GM19238 (cell line): ENCODE data around the gene POU6F2.
"Not testable (repeated sequence)": the region's sequence is repeated elsewhere in the genome, so short reads cannot be mapped to it uniquely, and the experiment has no call there.

Source experiments
- DNase-seq: peaks from one replicate; pipeline ENCODE4 v3.0.0; 2011; ENCODE audit warnings: low spot score; ENCODE audit not compliant: insufficient read length

The POU6F2 gene

GRCh38 chr7:39186671-39187070 is 209.0 kb downstream of the POU6F2 start:
- DNase-seq = no peak

DNA sequence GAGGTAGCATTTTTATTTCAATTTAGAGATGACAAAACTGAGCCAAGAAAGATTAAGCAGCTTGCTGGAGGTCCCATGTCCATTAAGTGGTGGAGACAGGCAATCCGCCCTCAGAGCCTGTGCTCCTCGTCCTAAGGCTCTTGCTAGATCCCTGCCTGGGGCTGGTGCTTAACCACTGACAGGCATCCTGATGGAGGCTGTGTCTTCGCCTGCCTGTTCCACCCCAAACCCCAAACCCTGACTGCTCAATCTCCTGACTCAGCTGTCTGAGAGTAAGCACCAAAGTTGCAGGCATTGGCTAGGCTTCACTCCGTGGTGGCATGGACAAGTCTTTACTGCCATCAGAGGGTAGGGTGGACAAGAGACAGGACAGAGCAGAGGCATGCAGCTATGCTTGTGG is 209.4 kb downstream of the POU6F2 start:
- DNase-seq = no peak

DNA sequence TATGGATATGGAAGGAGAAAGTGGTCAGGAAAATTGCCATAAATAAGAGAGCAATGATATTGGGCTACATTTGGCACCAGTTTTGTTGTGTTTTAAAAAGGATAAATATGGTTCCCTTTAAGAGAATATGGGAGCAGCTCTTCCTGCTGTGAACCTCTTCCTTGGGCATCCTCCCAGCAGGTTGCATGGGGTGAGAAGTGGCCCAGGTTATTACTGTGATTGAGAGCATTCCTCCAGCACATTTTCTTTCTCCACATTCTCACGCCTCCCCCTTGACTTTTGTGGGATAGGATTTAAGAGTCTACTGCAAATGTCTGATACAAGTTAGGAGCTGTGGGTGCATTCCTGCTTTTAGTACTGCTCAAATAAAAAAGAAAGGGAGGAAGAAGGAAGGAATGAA is 214.8 kb downstream of the POU6F2 start:
- no peak for DNase-seq

- not testable (repeated sequence) for DNase-seq
Measured at GRCh38 chr7:39194388-39194787, 216.7 kb downstream of the POU6F2 start.

GRCh38 chr7:39195967-39196366 is 218.3 kb downstream of the POU6F2 start:
- no peak for DNase-seq

DNA sequence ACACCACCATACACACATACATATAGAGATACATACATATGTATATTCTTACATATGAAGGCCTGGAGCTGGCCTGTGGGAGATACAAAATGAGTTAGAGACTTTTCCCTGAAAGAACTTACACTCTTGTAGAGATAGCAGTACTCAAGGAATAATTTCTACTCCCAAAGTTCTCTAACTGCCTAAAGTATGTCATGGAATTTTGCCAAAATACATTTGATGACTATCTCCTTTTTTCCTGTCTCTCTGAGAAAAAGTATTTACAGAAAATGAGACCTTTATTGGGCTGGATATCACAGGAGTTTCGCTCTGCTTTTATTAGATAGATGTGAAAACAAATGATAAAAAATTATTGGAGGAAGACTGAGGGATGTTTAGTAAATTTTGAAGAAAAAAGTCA is 220.1 kb downstream of the POU6F2 start:
- no peak for DNase-seq

DNA sequence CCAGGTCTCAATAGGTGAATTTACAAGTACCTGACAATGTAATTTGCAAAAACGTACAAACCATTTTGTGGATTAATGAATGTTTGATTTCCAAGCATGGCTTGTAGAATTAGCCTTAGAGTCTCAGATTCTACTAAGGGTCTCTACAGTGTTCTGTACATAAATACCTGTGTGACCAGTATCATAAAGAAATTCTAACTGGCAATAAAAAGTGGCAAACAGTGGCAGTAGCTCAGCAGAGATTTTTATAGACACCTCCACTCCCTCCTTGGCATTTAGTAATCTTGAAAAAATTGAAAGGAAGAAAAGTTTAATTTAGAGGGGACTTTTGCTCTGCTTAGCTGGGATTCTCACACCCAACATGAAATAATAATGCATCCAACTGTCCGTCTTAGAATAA is 220.8 kb downstream of the POU6F2 start:
- no peak for DNase-seq

GRCh38 chr7:39199006-39199405 is 221.3 kb downstream of the POU6F2 start:
- DNase-seq = no peak

GRCh38 chr7:39199951-39200350 is 222.2 kb downstream of the POU6F2 start:
- no peak for DNase-seq

DNA sequence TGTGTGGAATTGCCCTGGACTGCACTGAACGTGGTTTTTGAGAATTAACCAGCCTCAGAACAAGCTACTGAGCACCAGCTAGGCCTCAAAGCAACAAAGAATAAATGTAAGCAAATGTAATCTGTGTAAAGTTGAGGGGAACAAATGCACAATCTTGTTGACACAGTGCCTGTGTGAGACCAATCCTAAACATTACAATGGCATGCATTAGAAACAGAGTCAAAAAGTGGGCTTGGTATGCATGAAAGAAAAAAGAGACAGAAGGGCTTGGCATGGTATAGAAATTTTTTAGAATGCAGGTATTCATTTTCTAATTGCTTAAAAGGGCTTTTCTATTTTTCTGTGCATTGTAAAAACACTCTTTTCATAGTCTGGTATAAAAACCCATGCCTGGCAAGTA is 224.3 kb downstream of the POU6F2 start:
- no peak for DNase-seq

DNA sequence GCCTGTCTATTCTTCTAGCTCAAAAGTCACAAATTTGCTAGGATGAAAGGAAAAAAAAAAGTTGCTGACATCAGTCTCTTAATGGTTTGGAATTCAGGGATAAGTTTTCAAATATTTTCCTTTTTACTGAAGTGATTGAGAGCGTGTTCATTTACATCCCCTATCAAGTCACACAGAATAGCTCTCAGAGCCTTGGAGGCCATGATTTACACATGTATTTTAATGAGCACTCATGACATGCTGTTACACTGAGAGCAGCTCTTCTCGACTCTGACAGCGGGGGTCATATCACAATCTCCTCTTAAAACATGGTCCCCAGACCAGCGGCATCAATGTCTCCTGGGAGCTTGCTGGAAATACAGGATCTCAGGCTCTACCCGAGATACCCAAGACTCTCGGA is 232.7 kb downstream of the POU6F2 start:
- no peak for DNase-seq

DNA sequence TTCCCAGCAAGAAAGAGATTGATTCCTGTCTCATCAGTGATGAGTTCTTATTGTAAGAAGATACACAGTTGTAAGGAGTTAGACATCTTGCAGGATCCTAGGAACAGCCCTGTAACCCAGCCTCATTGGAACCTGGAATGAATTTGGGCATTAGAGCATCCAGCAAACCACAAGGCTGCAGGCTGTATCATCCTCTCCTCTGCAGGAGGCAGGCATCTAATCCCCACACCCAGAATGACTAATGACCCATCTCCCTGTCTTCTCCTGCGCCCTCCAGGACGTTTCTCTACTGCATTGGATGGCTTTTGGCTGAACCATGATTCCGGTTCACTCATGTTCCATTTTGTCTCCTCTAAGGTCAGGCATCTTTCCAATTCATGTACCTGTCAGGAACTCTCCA is 233.9 kb downstream of the POU6F2 start:
- no peak for DNase-seq

DNA sequence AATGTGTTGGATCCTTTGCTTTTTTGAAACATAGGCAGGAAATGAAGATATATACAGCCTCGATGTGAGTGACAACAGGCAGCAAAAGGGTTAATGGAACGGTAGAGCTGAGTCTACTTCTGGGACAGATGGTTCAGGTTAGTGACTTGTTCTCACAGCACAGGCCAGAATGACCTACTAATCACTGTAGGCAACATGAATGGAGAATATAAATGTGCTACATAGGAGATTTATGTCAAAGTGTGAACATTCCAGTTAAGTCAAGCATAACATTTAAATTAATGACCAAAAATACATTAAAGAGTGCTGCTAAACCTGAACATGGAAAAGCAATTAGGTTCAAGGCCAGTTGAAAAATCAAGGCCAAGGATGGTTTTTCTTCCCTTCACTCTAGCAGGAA is 235.2 kb downstream of the POU6F2 start:
- DNase-seq = no peak

- no peak for DNase-seq
Measured at GRCh38 chr7:39217783-39218182, 240.1 kb downstream of the POU6F2 start.

DNA sequence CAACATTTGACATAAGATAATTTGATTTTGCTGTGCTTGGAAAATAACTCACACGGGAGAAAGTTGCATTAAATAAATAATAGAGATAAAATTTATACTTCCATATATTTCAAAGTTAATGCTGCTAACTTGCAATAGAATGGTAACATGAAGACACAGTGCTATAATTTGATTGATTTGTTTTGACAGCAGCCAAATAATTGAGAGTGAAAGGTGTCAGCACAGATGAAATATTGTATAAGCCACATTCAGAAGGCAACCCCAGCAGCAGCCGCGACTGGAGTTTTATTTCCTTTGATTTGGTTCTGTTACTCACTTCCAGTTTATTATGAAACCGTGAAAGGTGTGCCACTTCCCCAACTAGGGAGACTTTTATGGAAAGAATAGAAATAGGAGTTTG is 242.2 kb downstream of the POU6F2 start:
- no peak for DNase-seq

GRCh38 chr7:39221901-39222300 is 244.2 kb downstream of the POU6F2 start:
- no peak for DNase-seq

DNA sequence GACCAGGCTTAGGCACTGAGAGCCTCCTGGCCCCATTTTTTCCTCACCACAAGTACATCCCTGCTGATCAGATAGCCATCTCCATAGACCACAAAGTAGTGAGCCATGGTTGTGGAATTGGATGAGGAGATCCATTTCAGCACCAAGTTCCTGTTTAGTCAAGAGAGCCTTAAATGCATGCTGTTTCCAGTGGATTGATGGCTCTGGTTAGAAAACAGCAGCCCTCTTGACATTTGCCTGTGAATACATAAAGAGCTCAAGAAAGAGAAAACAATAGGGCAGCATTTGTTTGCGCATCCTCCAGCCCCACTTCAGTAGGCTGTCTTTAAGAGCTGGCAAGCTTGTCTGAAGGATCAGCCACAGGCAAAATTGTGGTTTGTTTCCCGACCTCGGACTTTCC is 251.2 kb downstream of the POU6F2 start:
- no peak for DNase-seq

GRCh38 chr7:39233851-39234529 is 256.3 kb downstream of the POU6F2 start:
- no peak for DNase-seq

DNA sequence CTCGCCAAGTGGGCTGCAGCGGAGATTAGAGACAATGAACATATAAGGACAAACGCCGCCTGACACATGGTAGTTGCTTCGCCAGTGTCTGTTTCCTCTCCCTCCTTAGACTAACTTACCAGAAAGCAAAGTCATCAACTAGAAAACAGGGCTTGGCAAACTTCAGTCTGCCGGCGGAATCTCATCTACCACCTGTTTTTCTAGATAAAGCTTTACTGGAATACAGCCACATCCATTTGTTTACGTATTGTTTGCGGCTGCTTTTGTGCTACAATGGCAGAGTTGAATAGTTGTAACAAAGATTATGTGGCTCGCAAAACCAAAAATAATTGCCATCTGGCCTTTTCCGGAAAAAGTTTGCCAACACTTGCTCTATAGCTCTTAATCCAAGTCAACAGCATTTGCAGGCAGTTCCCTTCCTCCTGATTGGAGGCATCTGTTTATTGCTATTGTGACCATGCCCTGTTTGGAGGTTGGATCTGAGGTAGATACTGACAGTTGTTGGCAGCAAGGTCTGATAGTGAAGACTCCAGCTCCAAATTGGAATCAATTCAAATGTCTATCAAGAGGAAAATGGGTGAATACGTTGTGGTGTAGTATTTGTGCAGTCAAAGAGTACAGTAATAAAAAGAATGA is 260.6 kb downstream of the POU6F2 start:
- DNase-seq = no peak

- DNase-seq = no peak
Measured at GRCh38 chr7:39240864-39241263, 263.2 kb downstream of the POU6F2 start.

GRCh38 chr7:39247576-39247975 is 269.9 kb downstream of the POU6F2 start:
- DNase-seq = no peak

DNA sequence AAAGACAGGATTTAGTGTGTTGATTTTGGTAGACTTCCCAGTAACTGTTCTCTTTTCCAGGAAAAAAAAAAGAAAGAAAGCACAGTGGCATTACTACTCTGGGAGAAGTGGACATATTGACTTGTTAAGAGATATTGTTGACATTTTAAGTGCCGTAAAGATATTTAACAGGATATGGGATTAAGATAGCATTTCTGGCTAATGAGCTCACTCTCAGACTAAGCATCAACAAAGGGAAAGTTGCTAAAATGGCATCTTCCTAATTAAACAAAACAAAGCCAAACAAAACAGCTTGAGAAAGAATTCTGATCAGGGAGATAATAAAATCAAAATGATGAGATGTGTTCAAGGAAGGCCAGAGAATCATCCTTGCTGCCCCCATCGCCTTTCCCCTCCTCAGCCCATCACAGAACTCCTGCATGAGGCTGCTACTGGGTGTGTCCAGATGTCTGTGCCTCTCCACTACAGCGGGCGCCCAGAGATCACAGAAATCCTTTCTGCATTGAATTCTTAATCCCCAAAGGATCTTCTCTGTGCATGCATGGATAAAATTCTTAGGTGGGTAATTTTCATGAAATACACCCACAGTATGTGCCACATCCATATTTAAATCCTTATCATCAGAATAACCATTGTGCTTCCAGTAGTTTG is 270.5 kb downstream of the POU6F2 start:
- no peak for DNase-seq

- DNase-seq = no peak
Measured at GRCh38 chr7:39248692-39249090, 271.0 kb downstream of the POU6F2 start.
